AG10803 (cell line): ENCODE data around the gene COX19.

Experiments used
- DNase-seq: peaks from one replicate; pipeline ENCODE4 v3.0.0; 2010; ENCODE audit warnings: low read depth
- H3K4me3 ChIP-seq: 2 replicates; pipeline ENCODE4 v1.5.1; 2011; ENCODE audit warnings: mild to moderate bottlenecking, low read length, control low read depth
- TF ChIP-seq, protein P1 (sequence below): conservative IDR thresholded peaks from 2 replicates; pipeline ENCODE4 v1.5.1; 2011; ENCODE audit warnings: mild to moderate bottlenecking, low read length, control low read depth, inconsistent platforms

Gene COX19

DNA sequence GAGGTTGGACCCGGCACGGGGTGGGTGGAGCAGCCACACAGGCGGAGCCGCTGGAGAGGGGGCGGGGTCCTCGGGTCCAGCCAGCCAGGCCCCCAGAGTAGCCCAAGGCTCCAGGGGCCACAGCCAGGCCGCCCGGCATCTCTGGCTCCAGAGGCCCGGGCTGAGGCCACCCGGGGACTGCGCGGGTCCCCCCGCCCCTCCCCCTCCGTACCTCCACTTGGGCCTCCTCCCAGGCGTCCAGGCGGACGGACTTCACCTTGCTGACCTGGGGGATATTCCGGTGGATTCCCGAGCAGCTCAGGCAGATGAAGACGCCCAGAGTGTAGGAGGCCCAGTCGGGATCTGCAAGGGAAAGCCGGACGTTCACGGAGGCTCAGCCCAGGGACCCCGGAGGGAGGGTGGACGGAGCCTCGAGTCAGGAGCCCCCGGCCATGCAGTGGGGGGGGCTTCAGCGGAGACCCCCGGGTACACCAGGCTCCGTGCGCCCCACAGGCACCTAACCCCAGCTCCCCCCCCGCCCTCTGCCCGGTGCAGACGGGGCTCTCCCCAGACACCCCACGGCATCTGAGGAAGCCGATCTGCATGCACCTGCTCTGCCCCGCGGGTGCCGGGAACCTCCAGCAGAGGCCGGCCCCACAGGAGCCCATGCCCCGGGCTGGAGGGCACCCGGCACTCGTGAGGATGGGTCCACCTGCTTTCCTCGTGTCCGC lies 40.0 kb downstream of the COX19 start:
- TF ChIP-seq, protein P1, sequence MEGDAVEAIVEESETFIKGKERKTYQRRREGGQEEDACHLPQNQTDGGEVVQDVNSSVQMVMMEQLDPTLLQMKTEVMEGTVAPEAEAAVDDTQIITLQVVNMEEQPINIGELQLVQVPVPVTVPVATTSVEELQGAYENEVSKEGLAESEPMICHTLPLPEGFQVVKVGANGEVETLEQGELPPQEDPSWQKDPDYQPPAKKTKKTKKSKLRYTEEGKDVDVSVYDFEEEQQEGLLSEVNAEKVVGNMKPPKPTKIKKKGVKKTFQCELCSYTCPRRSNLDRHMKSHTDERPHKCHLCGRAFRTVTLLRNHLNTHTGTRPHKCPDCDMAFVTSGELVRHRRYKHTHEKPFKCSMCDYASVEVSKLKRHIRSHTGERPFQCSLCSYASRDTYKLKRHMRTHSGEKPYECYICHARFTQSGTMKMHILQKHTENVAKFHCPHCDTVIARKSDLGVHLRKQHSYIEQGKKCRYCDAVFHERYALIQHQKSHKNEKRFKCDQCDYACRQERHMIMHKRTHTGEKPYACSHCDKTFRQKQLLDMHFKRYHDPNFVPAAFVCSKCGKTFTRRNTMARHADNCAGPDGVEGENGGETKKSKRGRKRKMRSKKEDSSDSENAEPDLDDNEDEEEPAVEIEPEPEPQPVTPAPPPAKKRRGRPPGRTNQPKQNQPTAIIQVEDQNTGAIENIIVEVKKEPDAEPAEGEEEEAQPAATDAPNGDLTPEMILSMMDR: no peak
- no peak overlapping the region for H3K4me3 ChIP-seq
- no peak for DNase-seq

DNA sequence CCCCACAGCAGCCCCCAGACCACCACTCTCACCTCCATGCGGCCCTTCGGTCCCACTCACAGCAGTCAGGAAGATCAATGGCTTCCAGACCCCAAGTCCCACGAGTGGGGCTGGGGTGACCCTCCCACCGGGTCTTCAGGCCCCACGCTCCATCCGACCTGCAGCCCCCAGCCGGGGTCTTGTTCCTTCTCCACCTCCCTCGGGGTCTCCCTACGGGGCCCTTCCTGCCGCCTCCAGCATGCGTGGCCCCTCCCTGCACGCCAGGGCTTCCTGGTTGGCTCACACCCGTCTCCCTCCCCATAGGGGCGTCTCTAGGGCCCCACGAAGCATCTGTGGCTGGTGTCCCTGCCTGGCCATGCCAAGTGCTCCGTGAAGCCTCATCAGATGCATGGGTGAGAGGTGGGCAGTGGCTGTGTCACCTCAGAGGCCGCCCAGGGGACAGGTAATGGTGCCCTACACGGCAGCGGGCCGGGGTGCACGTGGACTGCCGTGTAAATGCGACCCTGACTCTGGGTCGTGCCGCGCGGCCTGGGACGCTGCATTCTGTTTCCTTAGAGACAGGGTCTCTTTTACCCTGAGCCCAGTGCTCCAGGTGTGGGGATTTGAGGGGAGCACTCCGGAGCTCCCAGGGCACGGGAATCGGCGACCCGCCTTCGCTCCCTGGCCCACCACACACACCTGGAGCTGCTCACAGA lies 40.7 kb downstream of the COX19 start:
- TF ChIP-seq, protein P1: no peak
- DNase-seq: no peak

DNA sequence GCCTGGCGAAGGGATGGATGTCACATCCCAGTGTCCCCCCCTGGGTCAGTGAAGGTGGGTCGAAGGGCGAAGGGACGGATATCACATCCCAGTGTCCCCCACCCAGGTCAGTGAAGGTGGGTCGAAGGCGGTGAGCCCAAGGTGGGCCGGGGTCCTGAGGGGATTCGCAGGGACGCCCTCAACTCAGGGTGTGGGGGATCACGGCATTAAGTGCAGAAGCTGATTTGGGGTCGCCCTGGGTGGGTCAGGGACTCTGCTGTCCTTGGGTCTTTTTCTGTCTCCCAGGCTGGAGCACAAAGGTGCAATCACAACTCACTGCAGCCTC lies 42.7 kb downstream of the COX19 start:
- no peak overlapping the region for H3K4me3 ChIP-seq
- TF ChIP-seq, protein P1: no peak
- no peak for DNase-seq

More for the DNA sequence above, 40.7 kb downstream of the COX19 start:
- no peak overlapping the region for H3K4me3 ChIP-seq

DNA sequence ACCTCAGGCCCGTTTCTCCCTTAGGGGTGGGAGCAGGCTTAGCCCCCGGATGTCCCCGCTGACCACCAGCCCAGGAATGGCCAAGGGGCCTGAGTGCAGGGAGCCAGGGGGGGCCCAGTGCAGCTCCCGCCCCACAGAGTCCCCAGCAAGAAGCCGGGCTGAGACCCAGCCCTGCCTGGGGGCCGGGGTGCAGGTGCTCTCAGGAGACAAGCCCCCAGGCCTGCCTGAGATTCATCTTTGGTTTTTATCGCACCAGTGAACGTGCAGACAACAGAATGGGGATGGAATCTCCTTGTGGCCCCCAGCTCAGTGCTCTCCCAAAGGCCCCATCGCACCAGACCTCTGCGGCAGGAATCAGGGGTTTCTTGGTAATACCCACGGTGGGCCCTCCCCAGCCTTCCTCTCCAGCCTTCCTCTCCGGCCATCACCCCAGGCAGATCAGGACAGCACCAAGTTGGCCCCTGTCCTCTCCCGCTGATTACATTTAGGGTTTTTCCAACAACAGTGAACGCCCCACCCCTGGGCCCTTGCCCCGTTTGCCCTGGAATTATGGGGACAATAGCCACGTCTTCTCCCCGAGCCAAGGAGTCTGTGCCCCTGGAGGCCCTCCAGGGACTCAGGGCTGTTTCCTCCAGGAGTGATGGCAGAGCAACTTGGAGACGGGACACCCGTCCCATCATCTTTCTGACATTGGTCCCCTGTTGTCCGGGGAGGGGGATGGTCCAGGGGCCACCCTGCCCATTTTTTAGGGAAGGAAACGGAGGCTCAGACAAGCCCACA lies 43.3 kb downstream of the COX19 start:
- TF ChIP-seq, protein P1: no peak
- DNase-seq: no peak

DNA sequence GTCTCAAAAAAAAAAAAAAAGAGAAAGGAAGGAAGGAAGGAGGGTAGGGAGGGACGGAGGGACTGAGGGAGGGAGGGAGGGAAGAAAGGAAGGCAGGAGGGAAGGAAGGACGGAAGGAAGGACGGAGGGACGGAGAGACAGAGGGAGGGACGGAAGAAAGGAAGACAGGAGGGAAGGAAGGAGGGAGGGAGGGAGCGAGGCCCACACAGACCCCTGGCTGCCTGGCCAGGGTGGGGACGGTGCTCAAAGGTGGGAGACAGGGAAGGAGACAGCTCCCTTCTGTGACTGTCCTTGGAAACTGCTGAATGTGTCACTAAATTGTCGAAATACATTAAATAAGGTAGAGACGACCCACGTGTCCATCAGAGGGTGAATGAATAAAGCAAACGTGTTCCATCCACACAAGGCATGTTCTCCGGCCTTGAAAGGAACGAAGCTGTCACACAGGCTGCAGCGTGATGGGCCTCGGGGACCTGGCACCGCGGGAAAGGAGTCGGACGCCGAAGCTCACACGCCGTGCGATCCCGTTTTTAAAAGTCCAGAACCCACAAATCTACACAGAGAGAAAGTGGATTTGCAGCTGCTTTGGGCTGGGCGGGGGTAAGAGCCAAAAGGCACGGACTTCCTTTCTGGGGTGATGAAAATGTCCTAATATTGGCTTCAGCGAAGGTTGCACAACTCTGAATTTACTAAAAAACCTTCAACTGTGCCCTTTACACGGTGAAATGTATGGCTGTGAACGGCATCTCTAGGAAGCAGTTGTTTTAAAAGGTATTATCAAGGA lies 44.2 kb downstream of the COX19 start:
- TF ChIP-seq, protein P1: no peak

More for the DNA sequence above, 43.3 kb downstream of the COX19 start:
- H3K4me3 ChIP-seq: no peak overlapping the region

DNA sequence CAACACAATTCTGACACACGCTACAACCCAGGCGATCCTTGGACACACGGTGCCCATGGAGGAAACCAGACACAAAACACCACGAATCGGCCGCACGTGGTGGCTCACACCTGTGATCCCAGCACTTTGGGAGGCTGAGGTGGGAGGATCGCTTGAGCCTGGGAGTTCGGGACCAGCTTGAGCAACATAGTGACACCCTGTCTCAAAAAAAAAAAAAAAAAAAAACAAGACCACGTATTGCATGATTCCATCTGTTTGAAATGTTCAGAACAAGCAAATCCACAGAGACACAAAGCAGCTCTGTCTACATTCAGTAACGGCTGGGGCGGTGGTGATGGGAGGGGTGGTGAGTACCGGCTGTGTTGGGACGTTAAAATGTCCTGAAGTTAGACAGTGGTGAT lies 46.0 kb downstream of the COX19 start:
- peak; percentile 31 for DNase-seq
- TF ChIP-seq, protein P1: no peak
- H3K4me3 ChIP-seq: no peak overlapping the region

More for the DNA sequence above, 44.2 kb downstream of the COX19 start:
- no peak for DNase-seq
- H3K4me3 ChIP-seq: no peak overlapping the region
